ENCODE data around the gene VIT. TPM values are rescaled to one million over a fixed set of nuclear protein-coding genes. Genes with fewer than 3 reads are reported as not detected.
A peak's percentile ranks its signal among the peaks of the same experiment; 100 is the strongest.

Gene VIT, protein sequence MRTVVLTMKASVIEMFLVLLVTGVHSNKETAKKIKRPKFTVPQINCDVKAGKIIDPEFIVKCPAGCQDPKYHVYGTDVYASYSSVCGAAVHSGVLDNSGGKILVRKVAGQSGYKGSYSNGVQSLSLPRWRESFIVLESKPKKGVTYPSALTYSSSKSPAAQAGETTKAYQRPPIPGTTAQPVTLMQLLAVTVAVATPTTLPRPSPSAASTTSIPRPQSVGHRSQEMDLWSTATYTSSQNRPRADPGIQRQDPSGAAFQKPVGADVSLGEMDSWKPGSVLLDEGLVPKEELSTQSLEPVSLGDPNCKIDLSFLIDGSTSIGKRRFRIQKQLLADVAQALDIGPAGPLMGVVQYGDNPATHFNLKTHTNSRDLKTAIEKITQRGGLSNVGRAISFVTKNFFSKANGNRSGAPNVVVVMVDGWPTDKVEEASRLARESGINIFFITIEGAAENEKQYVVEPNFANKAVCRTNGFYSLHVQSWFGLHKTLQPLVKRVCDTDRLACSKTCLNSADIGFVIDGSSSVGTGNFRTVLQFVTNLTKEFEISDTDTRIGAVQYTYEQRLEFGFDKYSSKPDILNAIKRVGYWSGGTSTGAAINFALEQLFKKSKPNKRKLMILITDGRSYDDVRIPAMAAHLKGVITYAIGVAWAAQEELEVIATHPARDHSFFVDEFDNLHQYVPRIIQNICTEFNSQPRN
- 10 to 100 TPM in 5 of 7 donors, 1 to 10 TPM in 2; 2.9 to 29.7 (median 16.4) TPM for total RNA-seq
- 10 to 100 TPM; 19.4 to 26.5 TPM for polyA plus RNA-seq
- long read RNA-seq, donor 1, transcript VIT-202 (16 exons, 2,810 nt), result minor isoform, 25 of 115 reads
- long read RNA-seq, donor 1, transcript VIT-201 (14 exons, 2,525 nt), result minor isoform, 7 of 115 reads
- long read RNA-seq, donor 1, transcript VIT-203 (15 exons, 2,770 nt), result major isoform, 37 of 115 reads
- long read RNA-seq, donor 1, partial matches to known transcripts, result 25 of 115 reads
- long read RNA-seq, donor 1, other reads (novel, unspliced or antisense), result 19 of 115 reads
- long read RNA-seq, donor 2, result 0 reads
- long read RNA-seq, donor 3, transcript VIT-203 (15 exons, 2,770 nt), result major isoform, 10 of 35 reads
- long read RNA-seq, donor 3, transcript VIT-202 (16 exons, 2,810 nt), result minor isoform, 7 of 35 reads
- long read RNA-seq, donor 3, partial matches to known transcripts, result 6 of 35 reads
- long read RNA-seq, donor 3, other reads (novel, unspliced or antisense), result 7 of 35 reads

DNA sequence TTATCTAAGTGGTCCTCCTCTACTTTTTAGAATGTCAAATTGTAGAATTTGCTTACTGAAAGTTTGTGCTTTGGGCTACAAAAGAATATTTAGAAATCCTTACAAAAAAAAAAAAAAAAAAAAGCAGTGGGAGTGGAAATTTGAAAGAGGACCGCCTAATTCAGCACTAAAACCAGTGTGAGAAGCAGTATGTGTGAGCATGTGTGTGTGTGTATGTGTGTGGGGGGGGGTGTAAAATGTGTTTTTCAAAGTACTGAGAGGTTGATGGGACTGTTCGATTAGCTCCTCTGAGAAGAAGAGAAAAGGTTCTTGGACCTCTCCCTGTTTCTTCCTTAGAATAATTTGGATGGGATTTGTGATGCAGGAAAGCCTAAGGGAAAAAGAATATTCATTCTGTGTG is at the start of gene VIT:
TSS of gene VIT (plus strand) at position 175 of the 400 bp plus-strand sequence. CDS start 19,664 bp downstream, outside the sequence.
- no peak for TF ChIP-seq POLR2A (IDR thresholded peaks at IDR 0.05)
- TF ChIP-seq EP300 (IDR thresholded peaks at IDR 0.05), result no peak
- TF ChIP-seq, protein P1, sequence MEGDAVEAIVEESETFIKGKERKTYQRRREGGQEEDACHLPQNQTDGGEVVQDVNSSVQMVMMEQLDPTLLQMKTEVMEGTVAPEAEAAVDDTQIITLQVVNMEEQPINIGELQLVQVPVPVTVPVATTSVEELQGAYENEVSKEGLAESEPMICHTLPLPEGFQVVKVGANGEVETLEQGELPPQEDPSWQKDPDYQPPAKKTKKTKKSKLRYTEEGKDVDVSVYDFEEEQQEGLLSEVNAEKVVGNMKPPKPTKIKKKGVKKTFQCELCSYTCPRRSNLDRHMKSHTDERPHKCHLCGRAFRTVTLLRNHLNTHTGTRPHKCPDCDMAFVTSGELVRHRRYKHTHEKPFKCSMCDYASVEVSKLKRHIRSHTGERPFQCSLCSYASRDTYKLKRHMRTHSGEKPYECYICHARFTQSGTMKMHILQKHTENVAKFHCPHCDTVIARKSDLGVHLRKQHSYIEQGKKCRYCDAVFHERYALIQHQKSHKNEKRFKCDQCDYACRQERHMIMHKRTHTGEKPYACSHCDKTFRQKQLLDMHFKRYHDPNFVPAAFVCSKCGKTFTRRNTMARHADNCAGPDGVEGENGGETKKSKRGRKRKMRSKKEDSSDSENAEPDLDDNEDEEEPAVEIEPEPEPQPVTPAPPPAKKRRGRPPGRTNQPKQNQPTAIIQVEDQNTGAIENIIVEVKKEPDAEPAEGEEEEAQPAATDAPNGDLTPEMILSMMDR (IDR thresholded peaks at IDR 0.05), result no peak
- H3K9me3 ChIP-seq, result no peaks in the 10 kb centered on the region
- peak within 1 kb of the TSS in 1 of 2 donors; percentile 64 for H3K27ac ChIP-seq
- H3K4me3 ChIP-seq, result no peak within 1 kb of the TSS
- no peak for DNase-seq
- H3K4me1 ChIP-seq (ENCODE audit: insufficient read depth), result peaks cover 8% of the 10 kb centered on the region
- H3K27me3 ChIP-seq, result no peaks in the 10 kb centered on the region
- intact Hi-C loops (cut with DNase I), result no loop called here
- H3K36me3 ChIP-seq, result no peaks in the 10 kb centered on the region
- 4 to 12% (median 7%) methylated on average over 2 of the region's 2 CpGs for WGBS, 3 donors

DNA sequence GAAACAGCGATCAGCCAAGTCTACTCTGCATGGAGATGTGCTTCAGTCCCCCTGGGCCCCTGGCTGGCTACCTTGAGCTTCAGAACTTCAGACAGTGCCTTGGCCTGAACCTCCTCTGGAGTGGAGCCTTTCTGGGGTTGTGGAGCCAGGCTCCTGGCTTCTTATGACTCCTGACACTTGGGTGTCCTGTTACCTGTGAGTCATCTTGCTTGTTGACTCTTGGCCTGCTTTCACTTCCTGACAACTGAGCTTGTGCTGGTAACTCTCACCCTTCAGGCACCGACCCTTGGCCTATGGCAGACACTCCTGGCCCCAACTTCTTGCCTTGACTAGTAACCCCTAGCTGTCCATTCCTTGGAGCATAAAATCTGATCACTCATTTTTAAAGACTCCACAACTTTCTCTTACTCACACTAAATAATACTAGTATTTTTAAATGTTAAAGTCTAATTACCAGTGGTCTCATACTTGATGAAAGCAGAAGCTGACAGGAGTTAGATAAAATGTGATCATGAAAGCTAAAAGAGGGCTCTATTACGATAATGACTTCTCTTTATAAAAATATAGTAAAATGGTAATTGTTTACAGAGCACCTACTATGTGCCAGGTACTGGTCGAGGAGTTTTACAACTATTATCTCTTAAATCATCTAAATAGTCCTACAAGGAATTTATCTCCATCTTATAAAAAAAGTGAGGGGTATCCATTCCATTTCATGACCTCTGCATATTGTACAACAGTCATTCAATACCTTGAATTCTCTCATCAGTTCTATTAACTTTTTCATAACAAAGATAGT is 46.3 kb upstream of the VIT start:
- Histone ChIP-seq H3K27ac (no peak overlapping the region), H3K4me1 (ENCODE audit: insufficient read depth) (no peaks in the 10 kb centered on the region), H3K27me3 (no peaks in the 10 kb centered on the region), H3K36me3 (no peaks in the 10 kb centered on the region), H3K9me3 (no peaks in the 10 kb centered on the region), H3K4me3 (no peak overlapping the region)
- TF ChIP-seq, protein P1 (IDR thresholded peaks at IDR 0.05), result no peak
- no peak for TF ChIP-seq EP300 (IDR thresholded peaks at IDR 0.05)
- DNase-seq, result no peak
- intact Hi-C loops (cut with DNase I), result loop anchor here in 1 of 4 donors (10.0 kb wide), 1 partner anchor 135 kb away; no protein-coding TSS in a partner anchor
- WGBS, 3 donors, result 80 to 85% (median 81%) methylated on average over 4 of the region's 4 CpGs

DNA sequence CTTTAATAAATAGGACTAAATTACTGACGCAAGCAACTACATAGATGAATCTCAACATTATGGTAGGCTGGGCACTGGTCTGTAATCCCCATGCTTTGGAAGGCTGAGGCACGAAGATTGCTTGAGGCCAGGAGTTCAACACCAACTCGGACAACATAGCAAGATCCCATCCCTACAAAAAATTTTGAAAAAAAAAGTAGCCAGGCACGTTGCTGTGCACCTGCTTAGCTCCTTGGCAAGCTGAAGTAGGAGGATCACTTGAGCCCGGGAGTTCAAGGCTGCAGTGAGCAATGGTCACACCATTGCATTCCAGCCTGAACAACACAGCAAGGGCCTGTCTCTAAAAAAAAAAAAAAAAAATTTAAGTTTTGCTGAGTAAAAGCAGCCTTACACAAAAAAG is 43.4 kb upstream of the VIT start:
- Histone ChIP-seq H3K36me3 (no peaks in the 10 kb centered on the region), H3K9me3 (no peaks in the 10 kb centered on the region), H3K4me3 (no peak overlapping the region), H3K27ac (no peak overlapping the region), H3K27me3 (no peaks in the 10 kb centered on the region), H3K4me1 (ENCODE audit: insufficient read depth) (no peaks in the 10 kb centered on the region)
- TF ChIP-seq, protein P1 (IDR thresholded peaks at IDR 0.05), result no peak
- no peak for TF ChIP-seq EP300 (IDR thresholded peaks at IDR 0.05)
- TF ChIP-seq POLR2A (IDR thresholded peaks at IDR 0.05), result no peak
- 48 to 59% (median 57%) methylated on average over 5 of the region's 5 CpGs for WGBS, 3 donors
- no peak for DNase-seq
- intact Hi-C loops (cut with DNase I), result loop anchor here in 1 of 4 donors (10.0 kb wide), 1 partner anchor 138 kb away; no protein-coding TSS in a partner anchor
